ENCODE data around the gene DSCAM. TPM values are rescaled to one million over a fixed set of nuclear protein-coding genes. Genes with fewer than 3 reads are reported as not detected.

Gene DSCAM
- total RNA-seq, 3 donors from 2014 or later (not counting 1 experiment from before 2014, with no cell fraction given) = not detected

GRCh38 chr21:40461008-40461407, 385.9 kb downstream of the DSCAM start:
- H3K9me3 ChIP-seq (ENCODE audit: control insufficient read depth, insufficient read depth, low read length) = no peaks in the 10 kb centered on the region
- no peaks in the 10 kb centered on the region for H3K36me3 ChIP-seq (ENCODE audit: control insufficient read depth, insufficient read depth, low read length)
- ATAC-seq (no peak), DNase-seq (no peak)
- intact Hi-C loops (cut with micrococcal nuclease) = loop anchor here (10.0 kb wide), 1 partner anchor 604 kb away; no protein-coding TSS in a partner anchor
- Mint-ChIP-seq H3K36me3 (no peaks in the 10 kb centered on the region), H3K27ac (no peak overlapping the region), H3K4me1 (no peaks in the 10 kb centered on the region), H3K27me3 (ENCODE audit: low read depth in 2 of 2) (peaks cover 0 to 10% of the 10 kb centered on the region in 2 donors), H3K9me3 (peaks cover 4 to 6% of the 10 kb centered on the region in 2 donors), H3K4me3 (no peak overlapping the region)
- H3K4me1 ChIP-seq (ENCODE audit: control insufficient read depth, insufficient read depth, low read length) = no peaks in the 10 kb centered on the region
- WGBS (ENCODE audit: insufficient coverage) = no CpG with 5 or more reads among the region's 1 CpG
- no peak overlapping the region for H3K27ac ChIP-seq (ENCODE audit: low read length)
- no peaks in the 10 kb centered on the region for H3K27me3 ChIP-seq (ENCODE audit: control insufficient read depth, insufficient read depth, low read length)
- no peak for TF ChIP-seq CTCF (IDR thresholded peaks at IDR 0.05)
- H3K4me3 ChIP-seq (ENCODE audit: low read length) = no peak overlapping the region

GRCh38 chr21:40457741-40458140, 389.2 kb downstream of the DSCAM start:
- no peak overlapping the region for H3K27ac Mint-ChIP-seq
- H3K27ac ChIP-seq (ENCODE audit: low read length) = no peak overlapping the region
- H3K4me3 ChIP-seq (ENCODE audit: low read length) = no peak overlapping the region
- H3K4me3 Mint-ChIP-seq = no peak overlapping the region
- no peaks in the 10 kb centered on the region for H3K36me3 Mint-ChIP-seq
- intact Hi-C loops (cut with micrococcal nuclease) = no loop called here
- H3K27me3 Mint-ChIP-seq (ENCODE audit: low read depth in 2 of 2) = peaks cover 3 to 10% of the 10 kb centered on the region in 2 donors
- no peak for ATAC-seq
- H3K27me3 ChIP-seq (ENCODE audit: control insufficient read depth, insufficient read depth, low read length) = no peaks in the 10 kb centered on the region
- no peaks in the 10 kb centered on the region for H3K9me3 ChIP-seq (ENCODE audit: control insufficient read depth, insufficient read depth, low read length)
- no peaks in the 10 kb centered on the region for H3K4me1 Mint-ChIP-seq
- no peaks in the 10 kb centered on the region for H3K4me1 ChIP-seq (ENCODE audit: control insufficient read depth, insufficient read depth, low read length)
- H3K36me3 ChIP-seq (ENCODE audit: control insufficient read depth, insufficient read depth, low read length) = no peaks in the 10 kb centered on the region
- no peak for TF ChIP-seq CTCF (IDR thresholded peaks at IDR 0.05)
- WGBS (ENCODE audit: insufficient coverage) = 83% methylated on average over 1 of the region's 2 CpGs
- H3K9me3 Mint-ChIP-seq = peaks cover 5 to 7% of the 10 kb centered on the region in 2 donors
- DNase-seq = no peak

GRCh38 chr21:40454057-40454456, 392.9 kb downstream of the DSCAM start:
- Mint-ChIP-seq H3K27ac (no peak overlapping the region), H3K4me1 (no peaks in the 10 kb centered on the region), H3K9me3 (peaks cover 5 to 7% of the 10 kb centered on the region in 2 donors), H3K27me3 (ENCODE audit: low read depth in 2 of 2) (peaks cover 3 to 10% of the 10 kb centered on the region in 2 donors), H3K36me3 (no peaks in the 10 kb centered on the region), H3K4me3 (no peak overlapping the region)
- ATAC-seq (no peak), DNase-seq (no peak)
- TF ChIP-seq CTCF (IDR thresholded peaks at IDR 0.05) = no peak
- 93% methylated on average over 3 of the region's 3 CpGs for WGBS (ENCODE audit: insufficient coverage)
- Histone ChIP-seq H3K4me1 (ENCODE audit: control insufficient read depth, insufficient read depth, low read length) (no peaks in the 10 kb centered on the region), H3K9me3 (ENCODE audit: control insufficient read depth, insufficient read depth, low read length) (no peaks in the 10 kb centered on the region), H3K36me3 (ENCODE audit: control insufficient read depth, insufficient read depth, low read length) (no peaks in the 10 kb centered on the region), H3K27me3 (ENCODE audit: control insufficient read depth, insufficient read depth, low read length) (no peaks in the 10 kb centered on the region), H3K4me3 (ENCODE audit: low read length) (no peak overlapping the region), H3K27ac (ENCODE audit: low read length) (no peak overlapping the region)
- intact Hi-C loops (cut with micrococcal nuclease) = no loop called here

- WGBS (ENCODE audit: insufficient coverage) = 61% methylated on average over 2 of the region's 3 CpGs
- no peak overlapping the region for H3K27ac Mint-ChIP-seq
- peaks cover 3 to 5% of the 10 kb centered on the region in 2 donors for H3K9me3 Mint-ChIP-seq
- no peaks in the 10 kb centered on the region for H3K36me3 Mint-ChIP-seq
- intact Hi-C loops (cut with micrococcal nuclease) = no loop called here
- no peak for ATAC-seq
- Histone ChIP-seq H3K27ac (ENCODE audit: low read length) (no peak overlapping the region), H3K27me3 (ENCODE audit: control insufficient read depth, insufficient read depth, low read length) (no peaks in the 10 kb centered on the region), H3K4me1 (ENCODE audit: control insufficient read depth, insufficient read depth, low read length) (no peaks in the 10 kb centered on the region), H3K9me3 (ENCODE audit: control insufficient read depth, insufficient read depth, low read length) (no peaks in the 10 kb centered on the region), H3K36me3 (ENCODE audit: control insufficient read depth, insufficient read depth, low read length) (no peaks in the 10 kb centered on the region), H3K4me3 (ENCODE audit: low read length) (no peak overlapping the region)
- H3K27me3 Mint-ChIP-seq (ENCODE audit: low read depth in 2 of 2) = peaks cover 3% of the 10 kb centered on the region in 2 donors
- no peak for TF ChIP-seq CTCF (IDR thresholded peaks at IDR 0.05)
- H3K4me1 Mint-ChIP-seq = no peaks in the 10 kb centered on the region
- DNase-seq = no peak
- no peak overlapping the region for H3K4me3 Mint-ChIP-seq
Observed at GRCh38 chr21:40453183-40453582, 393.8 kb downstream of the DSCAM start.

Measured in natural killer cell (primary cell).